T-cell (primary cell): ENCODE data around the gene MON1A. TPM values are rescaled to one million over a fixed set of nuclear protein-coding genes. Genes with fewer than 3 reads are reported as not detected.

Experiments
- ATAC-seq, 4 experiments: fragments of 200-7000 bp in 3 of 4; fragments of 150-1000 bp in 1 of 4; cut with Tn5 transposase; replicated peaks in 1 of 4; 1 replicate in 3 of 4; 2 replicates in 1 of 4; pipeline ENCODE4 v1.10.0; 2021; ENCODE audit warnings: moderate library complexity in 3 of 4, mild to moderate bottlenecking in 2 of 4, moderate number of reproducible peaks in 1 of 4
- CTCF ChIA-PET, 2 donors: fragments of 300-600 bp; sonication (Branson Sonifier 250); formaldehyde crosslinking; loops; one replicate each; lab custom pipeline; 2022; ENCODE audit warnings: antibody characterized with exemption in 2 of 2; lab: Charles Lee
- POLR2A ChIA-PET, 2 donors: fragments of 300-600 bp; sonication (Branson Sonifier 250); formaldehyde crosslinking; loops; one replicate each; lab custom pipeline; 2022; ENCODE audit warnings: antibody characterized with exemption in 2 of 2; lab: Charles Lee
- DNase-seq, 35 experiments: peaks; one replicate each; pipeline versions ENCODE4 v3.0.0 to v3.0.0-alpha.2; 2013 to 2023
- H3K27ac ChIP-seq: one replicate; pipeline ENCODE4 v1.5.1; 2013; ENCODE audit warnings: low read length
- H3K27me3 ChIP-seq, 2 experiments: replicated peaks in 1 of 2; 1 replicate in 1 of 2; 2 replicates in 1 of 2; pipeline versions ENCODE4 v1.6.1 to v1.7.0; 2013; ENCODE audit warnings: low read length in 1 of 2, mixed read lengths in 1 of 2; ENCODE audit not compliant: control insufficient read depth in 2 of 2, insufficient read depth in 2 of 2; ENCODE audit errors: extremely low read depth in 1 of 2
- H3K36me3 ChIP-seq, 2 donors: 1 replicate in 1 of 2; 2 replicates in 1 of 2; pipeline versions ENCODE4 v1.6.1 to v1.7.0; 2013; ENCODE audit warnings: low read length in 1 of 2; ENCODE audit not compliant: control insufficient read depth in 2 of 2, insufficient read depth in 1 of 2; ENCODE audit errors: extremely low read depth in 1 of 2
- H3K4me1 ChIP-seq, 2 experiments: 1 replicate in 1 of 2; 2 replicates in 1 of 2; pipeline versions ENCODE4 v1.6.1 to v1.7.0; 2013; ENCODE audit warnings: low read length in 2 of 2, mixed read lengths in 1 of 2; ENCODE audit not compliant: insufficient read depth in 2 of 2, control insufficient read depth in 1 of 2; ENCODE audit errors: extremely low read depth in 1 of 2
- H3K4me3 ChIP-seq, 2 donors: 1 replicate in 1 of 2; 2 replicates in 1 of 2; pipeline versions ENCODE4 v1.5.1 to v1.7.0; 2013; ENCODE audit warnings: mild to moderate bottlenecking in 2 of 2, low read length in 1 of 2, moderate library complexity in 1 of 2; ENCODE audit not compliant: control insufficient read depth in 1 of 2; ENCODE audit errors: extremely low read depth in 1 of 2
- H3K9me3 ChIP-seq: 2 replicates; pipeline ENCODE4 v1.7.0; 2013
- H3K27ac Mint-ChIP-seq, 2 donors: one replicate each; pipeline ENCODE4 v1.8.0; 2020 to 2021; ENCODE audit warnings: mild to moderate bottlenecking in 2 of 2, mixed read lengths in 2 of 2
- H3K27me3 Mint-ChIP-seq, 2 donors: one replicate each; pipeline ENCODE4 v1.8.0; 2021 to 2022; ENCODE audit warnings: mixed read lengths in 2 of 2
- H3K36me3 Mint-ChIP-seq: one replicate; pipeline ENCODE4 v1.8.0; 2021; ENCODE audit warnings: mixed read lengths
- H3K4me1 Mint-ChIP-seq, 3 donors: one replicate each; pipeline ENCODE4 v1.8.0; 2020 to 2022; ENCODE audit warnings: mixed read lengths in 3 of 3, mild to moderate bottlenecking in 1 of 3
- H3K4me3 Mint-ChIP-seq, 3 donors: one replicate each; pipeline ENCODE4 v1.8.0; 2020 to 2022; ENCODE audit warnings: mild to moderate bottlenecking in 3 of 3, mixed read lengths in 3 of 3, moderate library complexity in 3 of 3
- H3K9me3 Mint-ChIP-seq, 3 donors: one replicate each; pipeline ENCODE4 v1.8.0; 2020 to 2022; ENCODE audit warnings: mixed read lengths in 3 of 3
- WGBS: methylation state at CpG from one replicate; pipeline ENCODE4 v1.1.5; 2013; ENCODE audit warnings: missing lambda C conversion rate; ENCODE audit not compliant: insufficient coverage; 5-methylcytosine and 5-hydroxymethylcytosine counted together
- total RNA-seq, 35 experiments: library from RNA in 6 of 35; stranded (reverse) in 6 of 35; fragments of 120-200 nt in 1 of 35; gene quantifications; one replicate each; pipeline versions ENCODE4 v1.2.1 to v1.2.4 and lab custom pipeline; 2013 to 2026

Gene MON1A
- total RNA-seq, 5 donors from 2014 or later (not counting 1 experiment from before 2014, with no cell fraction given) = 5.4 to 15.0 (median 11.7) TPM

DNA sequence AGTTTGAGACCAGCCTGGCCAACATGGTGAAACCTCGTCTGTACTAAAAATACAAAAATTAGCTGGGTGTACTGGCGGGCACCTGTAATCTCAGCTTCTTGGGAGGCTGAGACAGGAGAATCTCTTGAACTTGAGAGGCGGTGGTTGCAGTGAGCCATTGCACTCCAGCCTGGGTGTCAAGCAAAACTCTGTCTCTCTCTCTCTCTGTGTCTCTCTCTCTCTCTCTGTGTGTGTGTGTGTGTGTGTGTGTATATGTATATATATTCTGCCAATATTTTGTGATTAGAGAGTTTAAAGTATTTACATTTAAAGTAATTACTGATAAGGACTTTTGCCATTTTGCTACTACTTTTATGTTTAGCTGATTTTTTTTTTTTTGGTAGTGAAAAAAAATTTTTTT is 26.0 kb upstream of the MON1A start:
- H3K27ac Mint-ChIP-seq = no peak overlapping the region
- H3K4me3 Mint-ChIP-seq = no peak overlapping the region
- no CpG with 5 or more reads among the region's 3 CpGs for WGBS
- Histone ChIP-seq H3K9me3 (no peaks in the 10 kb centered on the region), H3K27ac (no peak overlapping the region), H3K36me3 (no peaks in the 10 kb centered on the region), H3K27me3 (no peaks in the 10 kb centered on the region), H3K4me3 (no peak overlapping the region), H3K4me1 (peaks cover 0 to 9% of the 10 kb centered on the region in 2 experiments)
- no peaks in the 10 kb centered on the region for H3K9me3 Mint-ChIP-seq
- no peak for ATAC-seq
- peaks cover 6% of the 10 kb centered on the region for H3K36me3 Mint-ChIP-seq
- H3K27me3 Mint-ChIP-seq = no peaks in the 10 kb centered on the region
- CTCF ChIA-PET = no interaction called here
- POLR2A ChIA-PET = interaction anchor here in 1 of 2 donors (0.5 to 0.7 kb wide), 2 partner anchors 625 to 1606 kb away, joined by 4 to 5 read pairs; no protein-coding TSS in a partner anchor
- DNase-seq = no peak
- peaks cover 28 to 37% (median 32%) of the 10 kb centered on the region in 3 donors for H3K4me1 Mint-ChIP-seq

DNA sequence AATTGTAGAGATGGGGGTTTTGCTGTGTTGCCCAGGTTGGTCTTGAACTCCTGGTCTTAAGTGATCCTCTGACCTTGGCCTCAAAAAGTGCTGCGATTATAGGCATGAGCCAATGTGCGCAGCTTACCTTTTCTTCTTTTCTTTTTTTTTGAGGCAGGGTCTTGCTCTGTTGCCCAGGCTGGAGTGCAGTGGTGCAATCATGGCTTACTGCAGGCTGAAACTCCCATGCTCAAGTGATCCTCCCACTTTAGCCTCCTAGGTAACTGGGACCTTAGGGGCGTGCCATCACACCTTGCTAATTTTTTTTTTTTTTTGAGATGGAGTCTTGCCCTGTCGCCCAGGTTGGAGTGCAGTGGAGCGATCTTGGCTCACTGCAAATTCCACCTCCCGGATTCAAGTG is 23.3 kb upstream of the MON1A start:
- no peaks in the 10 kb centered on the region for H3K27me3 ChIP-seq
- H3K9me3 ChIP-seq = no peaks in the 10 kb centered on the region
- Mint-ChIP-seq H3K4me1 (peaks cover 32 to 40% (median 34%) of the 10 kb centered on the region in 3 donors), H3K27ac (no peak overlapping the region), H3K4me3 (no peak overlapping the region), H3K27me3 (no peaks in the 10 kb centered on the region), H3K36me3 (peaks cover 6% of the 10 kb centered on the region), H3K9me3 (no peaks in the 10 kb centered on the region)
- CTCF ChIA-PET = interaction anchor here (0.7 kb wide), 2 partner anchors 37 to 564 kb away, joined by 5 to 7 read pairs; no protein-coding TSS in a partner anchor
- POLR2A ChIA-PET = interaction anchor here (0.7 kb wide), 2 partner anchors 117 to 1031 kb away, joined by 6 to 7 read pairs; no protein-coding TSS in a partner anchor
- H3K27ac ChIP-seq = no peak overlapping the region
- no peak overlapping the region for H3K4me3 ChIP-seq
- DNase-seq (no peak), ATAC-seq (no peak)
- peaks cover 0 to 16% of the 10 kb centered on the region in 2 experiments for H3K4me1 ChIP-seq
- 100% methylated on average over 1 of the region's 6 CpGs for WGBS
- no peaks in the 10 kb centered on the region for H3K36me3 ChIP-seq

DNA sequence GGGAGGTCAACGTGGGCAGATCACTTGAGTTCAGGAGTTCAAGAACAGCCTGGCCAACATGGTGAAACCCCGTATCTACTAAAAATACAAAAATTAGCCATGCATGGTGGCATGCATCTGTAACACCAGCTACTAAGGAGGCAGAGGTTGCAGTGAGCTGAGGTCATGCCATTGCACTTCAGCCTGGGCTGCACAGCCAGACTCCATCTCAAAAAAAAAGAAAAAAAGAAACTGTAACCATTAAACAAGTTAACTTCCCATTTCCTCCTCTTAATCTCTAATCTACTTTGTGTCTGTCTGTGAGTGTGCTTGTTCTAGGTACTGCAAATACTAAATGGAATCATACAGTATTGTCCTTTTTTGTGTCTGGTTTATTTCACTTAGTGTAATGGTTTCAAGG is 13.0 kb upstream of the MON1A start:
- ATAC-seq (no peak), DNase-seq (no peak)
- H3K27ac Mint-ChIP-seq = peak overlapping the region in 1 of 2 donors; percentile 10
- Histone ChIP-seq H3K9me3 (no peaks in the 10 kb centered on the region), H3K27me3 (no peaks in the 10 kb centered on the region), H3K36me3 (peaks cover 0 to 9% of the 10 kb centered on the region in 2 donors), H3K4me1 (peaks cover 7 to 31% of the 10 kb centered on the region in 2 experiments), H3K4me3 (no peak overlapping the region), H3K27ac (no peak overlapping the region)
- H3K4me1 Mint-ChIP-seq = peaks cover 37 to 56% (median 49%) of the 10 kb centered on the region in 3 donors
- no peaks in the 10 kb centered on the region for H3K27me3 Mint-ChIP-seq
- CTCF ChIA-PET = no interaction called here
- POLR2A ChIA-PET = no interaction called here
- H3K9me3 Mint-ChIP-seq = no peaks in the 10 kb centered on the region
- 52% methylated on average over 2 of the region's 2 CpGs for WGBS
- peaks cover 20% of the 10 kb centered on the region for H3K36me3 Mint-ChIP-seq
- H3K4me3 Mint-ChIP-seq = peak overlapping the region in 2 of 3 donors; percentile 44 to 56

DNA sequence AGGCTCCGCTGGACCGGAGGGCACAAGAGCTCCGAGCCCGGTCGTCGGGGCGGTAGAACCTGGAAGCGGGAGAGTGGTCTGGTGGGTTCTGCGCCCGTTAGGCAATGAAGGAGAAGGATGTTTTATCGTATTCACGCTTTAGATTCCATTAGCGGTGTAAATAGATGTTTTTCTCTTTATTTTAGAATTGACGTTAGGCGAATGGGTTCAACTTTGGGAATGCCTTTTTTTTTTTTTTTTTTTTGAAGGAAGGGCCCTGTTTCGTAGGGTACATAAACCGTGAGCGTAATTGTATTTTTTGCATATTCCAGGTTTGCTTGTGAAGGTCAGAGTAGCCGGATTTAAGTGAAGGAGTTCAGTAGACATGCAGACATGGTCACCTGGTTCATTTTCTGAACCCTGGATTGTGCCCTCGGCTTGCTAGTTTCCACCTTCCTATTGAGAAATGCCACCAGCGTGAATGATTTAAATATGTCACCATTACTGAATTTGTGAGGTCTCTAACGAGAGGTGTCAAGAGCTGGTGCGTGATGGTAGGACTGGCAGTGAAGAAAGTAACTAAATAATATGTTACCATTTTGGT is 11.1 kb upstream of the MON1A start:
- ATAC-seq = no peak
- H3K36me3 Mint-ChIP-seq = peaks cover 10% of the 10 kb centered on the region
- Histone ChIP-seq H3K4me3 (peak overlapping the region; percentile 91 to 94), H3K27me3 (no peaks in the 10 kb centered on the region), H3K27ac (peak overlapping the region; percentile 94), H3K4me1 (peaks cover 7 to 27% of the 10 kb centered on the region in 2 experiments), H3K36me3 (peaks cover 0 to 9% of the 10 kb centered on the region in 2 donors), H3K9me3 (no peaks in the 10 kb centered on the region)
- peaks cover 28 to 41% (median 39%) of the 10 kb centered on the region in 3 donors for H3K4me1 Mint-ChIP-seq
- WGBS = 0% methylated on average over 10 of the region's 23 CpGs
- H3K27me3 Mint-ChIP-seq = no peaks in the 10 kb centered on the region
- peak overlapping the region; percentile 94 to 97 for H3K27ac Mint-ChIP-seq
- ChIA-PET POLR2A (interaction anchor here (0.6 to 0.7 kb wide), 3 partner anchors 14 to 296 kb away, joined by 4 to 7 read pairs (median 5); no protein-coding TSS in a partner anchor), CTCF (interaction anchor here in 1 of 2 donors (0.6 to 1.5 kb wide), 2 partner anchors 11 to 397 kb away, joined by 6 to 7 read pairs; partner anchors contain the start of gene MON1A)
- H3K9me3 Mint-ChIP-seq = no peaks in the 10 kb centered on the region
- H3K4me3 Mint-ChIP-seq = peak overlapping the region; percentile 95 to 99 (median 98)
- DNase-seq = peak in 1 of 35 experiments; percentile 11

DNA sequence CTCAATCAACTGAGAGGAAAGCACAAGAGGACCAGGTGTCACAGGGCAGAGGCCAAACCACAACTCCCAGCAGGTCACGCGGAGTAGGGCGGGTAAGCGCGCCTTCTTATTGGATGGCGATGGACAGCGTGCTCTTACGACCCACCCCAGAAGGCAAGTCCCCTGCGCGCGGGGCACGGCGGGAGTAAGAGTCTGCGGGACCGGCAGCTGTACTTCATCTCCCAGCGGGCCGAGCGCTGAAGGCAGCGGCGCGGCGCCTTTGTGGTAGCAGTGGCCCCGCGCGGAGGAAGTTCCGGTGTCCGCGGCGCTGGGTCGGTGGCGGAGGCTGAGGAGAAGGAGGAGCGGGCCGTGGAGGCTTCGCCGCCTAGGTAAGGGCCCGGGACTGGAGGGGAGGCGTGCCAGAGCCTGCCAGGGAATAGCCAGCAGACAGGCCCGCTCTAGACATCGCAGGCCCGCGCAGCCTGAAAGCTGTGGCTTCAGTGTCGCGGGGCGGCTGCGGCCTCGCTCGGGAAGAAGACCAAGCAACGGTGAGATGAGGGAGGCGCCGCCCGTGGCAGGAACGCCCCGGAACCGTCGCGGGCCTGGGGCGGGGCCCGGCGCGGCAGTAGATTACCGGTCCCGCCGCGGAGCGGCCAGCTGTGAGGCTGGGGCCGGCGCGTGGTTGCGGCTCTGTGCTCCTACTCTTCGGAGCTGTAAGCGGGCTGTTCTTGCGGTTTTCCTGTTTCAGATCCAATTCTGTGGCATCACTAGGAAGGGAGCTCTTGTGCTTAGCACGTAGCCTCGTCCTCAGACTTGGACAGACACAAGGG is 10.5 kb upstream of the MON1A start, which contains the start of gene RBM6:
RBM6 (plus strand) TSS at position 293 of the 809 bp plus-strand sequence. CDS start 22,492 bp downstream, outside the sequence.
- peak within 1 kb of the TSS; percentile 94 for H3K27ac ChIP-seq
- Mint-ChIP-seq H3K9me3 (no peaks in the 10 kb centered on the region), H3K27me3 (no peaks in the 10 kb centered on the region), H3K4me1 (peaks cover 28 to 38% (median 36%) of the 10 kb centered on the region in 3 donors), H3K36me3 (peaks cover 7% of the 10 kb centered on the region), H3K27ac (peak within 1 kb of the TSS; percentile 94 to 97), H3K4me3 (peak within 1 kb of the TSS; percentile 95 to 99 (median 98))
- peaks cover 0 to 5% of the 10 kb centered on the region in 2 donors for H3K36me3 ChIP-seq
- H3K4me3 ChIP-seq = peak within 1 kb of the TSS; percentile 91 to 94
- ChIA-PET CTCF (interaction anchor here in 1 of 2 donors (0.6 to 1.5 kb wide), 2 partner anchors 10 to 397 kb away, joined by 6 to 7 read pairs; partner anchors contain the start of gene MON1A), POLR2A (interaction anchor here (0.6 to 1.2 kb wide), 5 partner anchors 10 to 1560 kb away, joined by 4 to 7 read pairs (median 4); partner anchors contain the start of gene MON1A (in 2 of the 2))
- DNase-seq (peak; percentile 85 to 97 (median 93)), ATAC-seq (peak; percentile 96 to 98 (median 98))
- WGBS = under 1% methylated on average over 72 of the region's 74 CpGs
- peaks cover 7 to 27% of the 10 kb centered on the region in 2 experiments for H3K4me1 ChIP-seq
- H3K27me3 ChIP-seq = no peaks in the 10 kb centered on the region
- no peaks in the 10 kb centered on the region for H3K9me3 ChIP-seq

GRCh38 chr3:49937090-49937489 is 7.5 kb upstream of the MON1A start:
- ChIA-PET CTCF (no interaction called here), POLR2A (interaction anchor here in 1 of 2 donors (0.5 kb wide), 1 partner anchor 79 kb away, joined by 5 read pairs; no protein-coding TSS in a partner anchor)
- Histone ChIP-seq H3K4me1 (peaks cover 7 to 22% of the 10 kb centered on the region in 2 experiments), H3K9me3 (no peaks in the 10 kb centered on the region), H3K27me3 (no peaks in the 10 kb centered on the region), H3K4me3 (no peak overlapping the region), H3K36me3 (no peaks in the 10 kb centered on the region), H3K27ac (no peak overlapping the region)
- Mint-ChIP-seq H3K4me1 (peaks cover 22% of the 10 kb centered on the region in 3 donors), H3K4me3 (no peak overlapping the region), H3K9me3 (no peaks in the 10 kb centered on the region), H3K27me3 (no peaks in the 10 kb centered on the region), H3K27ac (no peak overlapping the region), H3K36me3 (no peaks in the 10 kb centered on the region)
- ATAC-seq (no peak), DNase-seq (no peak)
- 51% methylated on average over 3 of the region's 3 CpGs for WGBS
